Stimulated activated CD4-positive, alpha-beta T cell treated with anti-CD3 and anti-CD28 coated beads, Interleukin-1b, Interleukin-23, amount 100 ng/mL, for 48 hours (primary cell): ENCODE results near the gene VPS8.
"Not testable (repeated sequence)": the region's sequence is repeated elsewhere in the genome, so short reads cannot be mapped to it uniquely, and the experiment has no call there.

Experiments used
- DNase-seq: peaks from one replicate; pipeline ENCODE4 v3.0.0-alpha.2; 2020

Gene VPS8

GRCh38 chr3:185003876-185004275 lies 191.9 kb downstream of the VPS8 start:
- DNase-seq, result not testable (repeated sequence)

DNA sequence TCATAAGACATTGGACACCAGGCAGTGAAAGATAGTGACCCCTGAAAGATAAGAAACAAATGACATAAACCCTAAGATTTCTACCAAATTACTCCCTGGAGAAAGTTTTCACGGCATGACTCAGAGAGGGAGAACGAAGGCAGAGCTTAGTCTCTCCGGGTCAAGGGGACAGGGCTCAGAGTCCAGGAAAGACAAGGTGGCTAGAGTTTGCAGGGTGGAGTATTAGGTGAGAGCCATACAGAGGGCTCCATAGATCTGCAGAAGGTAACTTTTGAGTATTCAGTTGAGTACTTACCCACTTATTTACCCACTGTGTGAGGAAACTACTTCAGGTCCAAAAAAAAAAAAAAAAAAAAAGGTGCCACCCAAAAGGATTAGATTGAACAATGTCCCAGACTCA lies 197.7 kb downstream of the VPS8 start:
- no peak for DNase-seq

DNA sequence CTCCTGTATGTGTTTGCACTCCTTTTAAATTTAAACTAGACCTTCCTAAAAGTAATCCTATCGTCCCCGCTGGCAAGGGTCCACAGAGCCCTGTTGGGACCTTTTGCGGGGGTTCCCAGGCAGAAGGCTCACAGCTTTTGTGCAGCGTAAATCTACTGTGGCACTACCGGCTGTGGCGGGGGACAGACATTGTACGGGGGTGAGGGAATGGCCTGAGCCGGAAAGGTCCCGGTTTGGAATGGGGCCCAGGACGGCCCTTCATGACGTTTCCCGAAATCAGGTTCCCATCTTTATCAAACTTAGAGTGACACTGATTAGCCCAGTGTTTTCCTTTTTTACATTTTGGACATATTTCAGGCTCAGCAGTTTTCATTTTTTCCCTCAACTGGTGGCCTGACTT lies 205.6 kb downstream of the VPS8 start:
- not testable (repeated sequence) for DNase-seq

- not testable (repeated sequence) for DNase-seq
Measured at GRCh38 chr3:185017996-185018395, 206.0 kb downstream of the VPS8 start.

GRCh38 chr3:185021256-185021655 lies 209.3 kb downstream of the VPS8 start:
- no peak for DNase-seq

- DNase-seq, result no peak
Measured at GRCh38 chr3:185024406-185024805, 212.4 kb downstream of the VPS8 start.

GRCh38 chr3:185024966-185025365 lies 213.0 kb downstream of the VPS8 start:
- no peak for DNase-seq

DNA sequence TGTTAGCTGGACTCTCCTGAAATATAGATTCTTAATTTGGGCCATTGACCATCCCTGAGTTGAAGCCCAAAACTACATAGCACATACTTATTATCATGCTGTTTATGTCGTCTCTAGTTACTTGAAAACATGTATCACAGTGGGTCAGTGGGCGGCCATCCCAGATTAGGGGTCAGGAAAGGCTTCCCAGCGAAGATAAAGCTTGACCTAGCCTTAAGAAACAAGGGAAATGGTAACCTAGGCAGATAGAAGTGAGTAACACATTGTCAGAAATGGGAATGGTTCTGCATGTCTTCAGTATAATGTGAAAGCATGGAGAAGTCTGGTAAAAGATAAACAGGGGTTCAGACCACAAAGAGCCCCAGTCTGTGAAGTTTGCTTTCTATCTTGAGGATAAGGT lies 216.2 kb downstream of the VPS8 start:
- DNase-seq, result no peak

GRCh38 chr3:185029086-185029485 lies 217.1 kb downstream of the VPS8 start:
- DNase-seq, result no peak

GRCh38 chr3:185030399-185030798 lies 218.4 kb downstream of the VPS8 start:
- DNase-seq, result no peak

GRCh38 chr3:185030951-185031350 lies 219.0 kb downstream of the VPS8 start:
- DNase-seq, result no peak

GRCh38 chr3:185037801-185038200 lies 225.8 kb downstream of the VPS8 start:
- DNase-seq, result no peak

DNA sequence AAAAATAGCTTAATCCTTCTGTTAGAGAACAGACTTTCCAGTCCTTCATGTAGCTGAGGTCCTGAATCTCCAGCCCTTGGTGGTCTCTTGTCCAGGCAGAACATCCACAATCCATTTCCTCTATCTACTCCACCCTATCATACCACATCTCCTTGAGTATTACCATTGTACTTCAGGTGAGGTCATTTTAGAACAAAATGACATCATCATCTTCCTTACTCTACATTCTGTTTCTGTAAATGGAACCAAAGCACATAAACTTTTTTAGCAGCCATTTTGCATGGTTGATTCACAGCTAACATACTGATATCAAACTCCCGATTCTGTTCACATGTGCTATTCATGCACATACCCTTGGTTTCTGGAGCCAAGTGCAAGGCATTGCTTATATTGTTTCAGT lies 228.5 kb downstream of the VPS8 start:
- no peak for DNase-seq

DNA sequence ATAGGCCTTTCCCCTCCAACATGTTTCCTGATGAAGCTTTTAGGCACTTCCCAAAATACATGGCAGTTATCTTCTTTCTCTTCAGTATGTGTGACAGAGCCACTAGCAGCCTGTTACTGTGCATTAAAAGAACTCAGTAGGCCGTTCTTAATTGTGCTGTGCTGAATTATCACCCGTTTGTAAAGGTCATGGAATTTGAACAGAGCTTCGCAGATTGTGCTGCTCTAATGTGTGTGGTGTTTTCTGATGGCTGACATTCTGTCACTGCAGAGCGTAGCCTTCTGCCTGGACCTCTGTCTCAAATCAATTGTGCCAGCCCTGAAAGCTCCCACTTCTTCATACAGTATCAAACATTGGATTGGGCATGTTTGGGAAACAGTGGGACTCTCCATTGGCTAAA lies 229.6 kb downstream of the VPS8 start:
- no peak for DNase-seq

GRCh38 chr3:185042312-185043050 lies 230.5 kb downstream of the VPS8 start:
- no peak for DNase-seq

- no peak for DNase-seq
Measured at GRCh38 chr3:185046164-185046515, 234.2 kb downstream of the VPS8 start.

DNA sequence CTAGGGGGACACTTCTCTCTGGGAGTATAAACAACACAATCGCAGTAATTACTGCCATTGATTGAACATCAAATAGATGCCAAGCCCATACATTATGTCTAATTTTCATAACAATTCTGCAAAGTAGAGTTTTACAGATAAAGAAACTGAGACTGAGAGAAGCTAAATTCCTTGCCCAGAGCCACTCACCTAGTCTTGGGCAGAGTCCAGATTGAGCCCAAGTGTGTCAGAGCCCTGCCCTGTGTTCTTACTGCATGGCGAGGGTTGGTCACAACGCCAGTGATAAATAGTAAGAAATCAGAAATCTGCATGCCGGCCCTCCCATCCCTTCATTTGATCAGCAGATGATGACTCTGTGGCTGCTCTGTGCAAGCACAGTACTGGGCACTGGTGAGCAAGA lies 234.6 kb downstream of the VPS8 start:
- no peak for DNase-seq

- no peak for DNase-seq
Measured at GRCh38 chr3:185049710-185050109, 237.7 kb downstream of the VPS8 start.

DNA sequence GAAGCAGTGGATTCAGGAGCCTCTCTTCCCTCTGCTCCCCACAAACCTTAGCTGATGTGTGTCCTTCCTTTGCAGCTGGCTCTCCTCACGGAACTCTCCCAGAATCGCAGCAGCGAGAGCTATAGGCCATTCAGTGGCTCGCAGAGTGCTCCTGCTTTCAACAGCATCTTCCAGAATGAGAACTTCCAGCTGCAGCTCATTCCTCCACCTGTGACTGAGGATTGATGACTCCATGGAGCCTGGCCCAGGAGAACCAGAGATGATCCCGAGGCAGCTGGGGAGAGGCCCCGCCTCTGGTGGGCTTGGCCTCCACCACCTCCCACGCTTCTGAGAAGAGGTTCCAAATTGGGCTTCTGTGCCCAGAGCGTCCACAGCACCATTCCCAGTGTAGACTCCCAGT lies 239.8 kb downstream of the VPS8 start:
- no peak for DNase-seq

DNA sequence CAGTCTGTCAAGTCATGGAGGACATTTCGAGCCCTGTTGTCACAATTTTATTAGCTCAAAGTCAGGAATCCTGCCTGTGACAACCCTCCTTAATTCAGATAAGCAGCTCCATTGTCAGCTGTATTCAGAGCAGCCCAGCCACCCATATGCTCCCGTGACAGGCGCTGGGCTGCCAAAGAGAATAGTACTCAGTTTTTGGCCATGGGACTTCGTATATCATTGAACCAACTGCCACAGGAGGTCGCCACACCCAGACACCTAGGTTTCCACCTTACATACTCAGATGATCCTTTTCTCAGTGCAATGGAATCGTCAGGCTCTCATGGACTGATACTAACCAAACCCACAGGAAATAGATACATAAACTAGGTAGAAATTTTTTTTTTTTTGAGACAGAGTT lies 240.7 kb downstream of the VPS8 start:
- no peak for DNase-seq

DNA sequence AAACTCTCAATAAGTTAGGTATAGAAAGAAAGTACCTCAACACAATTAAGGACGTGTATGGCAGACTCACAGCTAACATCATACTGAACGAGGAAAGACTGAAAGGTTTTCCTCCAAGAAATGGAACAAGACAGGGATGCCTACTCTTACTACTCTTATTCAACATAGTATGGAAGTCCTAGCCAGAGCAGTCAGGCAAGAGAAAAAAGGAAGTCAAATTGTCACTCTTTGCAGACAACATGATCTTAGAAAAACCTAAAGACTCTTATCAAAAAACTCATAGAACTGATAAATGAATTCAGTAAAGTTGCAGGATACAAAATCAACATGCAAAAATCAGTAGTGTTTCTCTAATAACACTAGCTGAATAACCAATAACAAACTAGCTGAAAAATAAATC lies 244.9 kb downstream of the VPS8 start:
- DNase-seq, result no peak

GRCh38 chr3:185057829-185058228 lies 245.9 kb downstream of the VPS8 start:
- no peak for DNase-seq

- no peak for DNase-seq
Measured at GRCh38 chr3:185058796-185059195, 246.8 kb downstream of the VPS8 start.

GRCh38 chr3:185059766-185060165 lies 247.8 kb downstream of the VPS8 start:
- no peak for DNase-seq

- DNase-seq, result no peak
Measured at GRCh38 chr3:185060655-185061054, 248.7 kb downstream of the VPS8 start.

DNA sequence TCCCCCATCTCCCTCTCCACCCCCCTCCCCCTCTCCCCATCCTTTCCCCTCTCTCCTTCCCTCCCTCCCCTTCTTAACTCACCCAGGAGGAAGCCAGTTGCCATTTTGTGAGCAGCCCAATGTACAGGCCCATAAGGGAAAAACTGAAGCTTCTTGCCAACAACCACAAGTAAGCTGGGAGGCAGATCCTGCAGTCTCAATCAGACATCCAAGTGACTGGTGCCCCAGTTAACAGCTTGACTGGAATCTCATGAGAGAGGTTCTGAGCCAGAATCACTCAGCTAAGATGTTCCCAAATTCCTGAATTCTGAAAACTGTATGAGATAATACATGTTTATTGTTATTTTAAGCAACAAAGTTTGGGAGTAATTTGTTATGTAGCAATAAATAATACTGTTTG lies 250.2 kb downstream of the VPS8 start:
- no peak for DNase-seq
